SK-N-SH treated with all-trans-retinoic acid at 6 μM for 48 hours (cell line): ENCODE measurements around the gene CREBBP.

Experiments used
- RARB ChIP-seq: fragments of 250-450 bp; sonication (Bioruptor Pico); IDR thresholded peaks from 2 replicates; pipeline ENCODE4 v1.8.0; 2021; ENCODE audit warnings: mild to moderate bottlenecking, moderate library complexity
- ZFP3 ChIP-seq: fragments of 250-450 bp; sonication (Bioruptor Pico); IDR thresholded peaks from 2 replicates; pipeline ENCODE4 v1.5.0; 2020; ENCODE audit warnings: mild to moderate bottlenecking, moderate library complexity
- ZFP30 ChIP-seq: fragments of 450-650 bp; formaldehyde crosslinking; IDR thresholded peaks from 2 replicates; pipeline ENCODE4 v1.5.0; 2022; ENCODE audit warnings: mild to moderate bottlenecking, moderate library complexity

DNA sequence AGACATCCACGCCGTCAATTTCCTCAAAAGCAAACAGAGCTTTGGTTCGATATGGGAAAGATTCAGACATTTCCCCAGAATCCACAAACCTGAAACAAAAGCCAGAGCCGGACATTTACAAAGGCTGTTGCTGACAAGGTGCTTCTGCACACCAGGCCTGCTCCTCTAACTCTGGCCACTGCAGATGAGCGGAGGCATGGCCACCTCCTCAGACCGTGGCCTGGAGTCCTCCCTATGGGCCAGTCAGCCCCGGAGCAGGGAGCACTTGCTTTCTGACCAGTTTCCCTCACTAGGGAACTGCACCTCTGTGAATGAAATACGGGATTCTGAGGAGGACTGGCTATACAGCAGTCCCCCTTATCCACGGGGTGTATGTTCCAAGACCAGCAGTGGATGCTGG is 140.9 kb downstream of the CREBBP start:
- TF ChIP-seq ZFP3: no peak
- no peak for TF ChIP-seq RARB (CRISPR knock-in tag)
- no peak for TF ChIP-seq ZFP30 (CRISPR knock-in tag)
